ENCODE measurements around the gene B4GALNT1. TPM values are rescaled to one million over a fixed set of nuclear protein-coding genes. Genes with fewer than 3 reads are reported as not detected.

B4GALNT1 gene
- total RNA-seq, 1 experiment from 2014 or later: 11.1 TPM

DNA sequence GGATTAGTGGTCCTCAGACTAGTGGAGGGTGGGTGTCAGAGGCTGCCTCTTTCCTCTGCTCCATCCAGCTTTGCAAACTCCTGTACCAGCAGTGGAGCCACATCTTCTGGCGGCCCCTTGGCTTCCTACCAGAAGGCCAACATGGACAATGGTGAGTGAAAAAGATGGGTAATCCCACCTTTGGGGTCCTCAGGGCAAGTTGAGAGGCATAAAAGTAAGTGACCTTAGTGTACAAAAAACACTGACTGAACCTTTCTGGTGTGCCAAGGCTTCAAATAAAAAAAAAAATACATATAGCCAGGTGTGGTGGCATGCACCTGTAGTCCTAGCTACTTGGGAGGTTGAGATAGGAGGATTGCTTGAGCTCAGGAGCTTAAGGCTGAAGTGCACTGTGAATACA, 51.2 kb downstream of the B4GALNT1 start:
- no TSS peak for BruUV-seq (replicated peaks)
- intact Hi-C loops (cut with micrococcal nuclease; ENCODE audit: unreplicated experiment): loop anchor here (2.0 to 5.0 kb wide), 3 partner anchors 110 to 323 kb away; partner anchors contain the start of gene OS9
- Mint-ChIP-seq H3K9me3 (ENCODE audit: low read depth, unreplicated experiment) (no peaks in the 10 kb centered on the region), H3K36me3 (ENCODE audit: insufficient read depth, unreplicated experiment) (no peaks in the 10 kb centered on the region), H3K27ac (ENCODE audit: unreplicated experiment) (no peak overlapping the region), H3K4me1 (ENCODE audit: low read depth, unreplicated experiment) (peaks cover 15% of the 10 kb centered on the region), H3K4me3 (ENCODE audit: low read depth, unreplicated experiment) (no peak overlapping the region), H3K27me3 (ENCODE audit: unreplicated experiment) (peaks cover 27% of the 10 kb centered on the region)
- TF ChIP-seq, protein P1, sequence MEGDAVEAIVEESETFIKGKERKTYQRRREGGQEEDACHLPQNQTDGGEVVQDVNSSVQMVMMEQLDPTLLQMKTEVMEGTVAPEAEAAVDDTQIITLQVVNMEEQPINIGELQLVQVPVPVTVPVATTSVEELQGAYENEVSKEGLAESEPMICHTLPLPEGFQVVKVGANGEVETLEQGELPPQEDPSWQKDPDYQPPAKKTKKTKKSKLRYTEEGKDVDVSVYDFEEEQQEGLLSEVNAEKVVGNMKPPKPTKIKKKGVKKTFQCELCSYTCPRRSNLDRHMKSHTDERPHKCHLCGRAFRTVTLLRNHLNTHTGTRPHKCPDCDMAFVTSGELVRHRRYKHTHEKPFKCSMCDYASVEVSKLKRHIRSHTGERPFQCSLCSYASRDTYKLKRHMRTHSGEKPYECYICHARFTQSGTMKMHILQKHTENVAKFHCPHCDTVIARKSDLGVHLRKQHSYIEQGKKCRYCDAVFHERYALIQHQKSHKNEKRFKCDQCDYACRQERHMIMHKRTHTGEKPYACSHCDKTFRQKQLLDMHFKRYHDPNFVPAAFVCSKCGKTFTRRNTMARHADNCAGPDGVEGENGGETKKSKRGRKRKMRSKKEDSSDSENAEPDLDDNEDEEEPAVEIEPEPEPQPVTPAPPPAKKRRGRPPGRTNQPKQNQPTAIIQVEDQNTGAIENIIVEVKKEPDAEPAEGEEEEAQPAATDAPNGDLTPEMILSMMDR (IDR thresholded peaks at IDR 0.05; ENCODE audit: unreplicated experiment): no peak
- CTCF ChIA-PET: interaction anchor here (0.9 to 1.2 kb wide), 3 partner anchors 36 to 144 kb away, joined by 3 read pairs; no protein-coding TSS in a partner anchor
- no peak for DNase-seq

DNA sequence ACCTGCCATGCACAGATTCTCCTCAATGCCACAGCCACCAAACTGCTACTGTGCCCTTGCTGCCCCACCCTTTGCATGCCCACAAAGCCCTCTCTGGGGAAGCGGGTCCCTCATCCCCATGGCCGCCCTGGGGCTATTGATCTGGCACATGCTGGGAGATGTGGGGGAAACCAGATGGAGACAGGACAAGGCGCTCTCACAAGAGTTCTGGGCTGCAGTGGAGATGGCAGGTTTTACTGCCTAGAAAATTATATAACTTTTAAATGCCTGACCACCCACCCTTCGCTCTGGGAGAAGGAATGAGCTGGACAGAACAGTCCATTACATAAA, 52.6 kb downstream of the B4GALNT1 start:
- H3K4me3 Mint-ChIP-seq (ENCODE audit: low read depth, unreplicated experiment): no peak overlapping the region
- no peaks in the 10 kb centered on the region for H3K9me3 Mint-ChIP-seq (ENCODE audit: low read depth, unreplicated experiment)
- CTCF ChIA-PET: no interaction called here
- peaks cover 40% of the 10 kb centered on the region for H3K27me3 Mint-ChIP-seq (ENCODE audit: unreplicated experiment)
- no peak overlapping the region for H3K27ac Mint-ChIP-seq (ENCODE audit: unreplicated experiment)
- no peak for DNase-seq
- peaks cover 15% of the 10 kb centered on the region for H3K4me1 Mint-ChIP-seq (ENCODE audit: low read depth, unreplicated experiment)
- H3K36me3 Mint-ChIP-seq (ENCODE audit: insufficient read depth, unreplicated experiment): no peaks in the 10 kb centered on the region
- BruUV-seq (replicated peaks): no TSS peak
- intact Hi-C loops (cut with micrococcal nuclease; ENCODE audit: unreplicated experiment): loop anchor here (5.0 kb wide), 1 partner anchor 112 kb away; the partner anchor contains the start of gene OS9
- TF ChIP-seq, protein P1 (IDR thresholded peaks at IDR 0.05; ENCODE audit: unreplicated experiment): no peak

DNA sequence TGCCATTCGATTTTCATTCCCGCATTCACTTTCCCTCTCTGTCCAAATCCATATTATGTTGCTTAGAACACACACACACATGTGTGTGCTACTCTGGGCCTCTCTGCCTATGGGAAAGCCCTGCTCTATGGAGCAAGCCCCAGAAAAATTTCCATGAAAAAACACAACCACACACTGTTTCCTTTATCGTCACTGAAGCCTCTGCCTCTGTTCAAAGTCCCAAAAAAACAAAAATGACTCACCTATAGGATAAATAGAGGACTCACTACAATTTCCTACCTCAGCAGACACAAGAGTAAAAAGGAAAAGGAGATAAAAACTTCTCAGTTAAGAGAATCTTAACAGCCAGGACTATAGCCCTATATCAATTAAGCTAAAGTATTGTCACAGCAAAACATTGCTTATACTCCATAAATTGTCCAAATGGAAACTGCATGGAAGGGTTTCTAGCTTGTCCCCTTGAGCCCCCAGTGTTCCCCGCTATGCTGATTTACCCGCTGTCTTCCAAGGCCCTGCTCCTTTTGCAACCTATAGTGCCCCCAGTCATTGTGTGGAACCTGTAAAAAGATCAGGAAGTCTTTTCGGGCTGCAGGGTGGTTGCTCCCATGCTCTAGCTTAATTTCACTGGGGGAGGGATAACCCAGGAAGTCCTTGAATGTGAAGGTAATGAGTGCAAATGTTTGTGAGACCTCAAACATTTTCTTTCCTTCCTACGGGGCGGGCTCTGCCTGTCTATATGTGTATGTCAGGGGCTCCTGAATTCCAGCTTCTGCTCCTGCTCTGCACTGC, 53.1 kb downstream of the B4GALNT1 start:
- Mint-ChIP-seq H3K27me3 (ENCODE audit: unreplicated experiment) (peaks cover 46% of the 10 kb centered on the region), H3K4me1 (ENCODE audit: low read depth, unreplicated experiment) (peaks cover 15% of the 10 kb centered on the region), H3K9me3 (ENCODE audit: low read depth, unreplicated experiment) (no peaks in the 10 kb centered on the region), H3K4me3 (ENCODE audit: low read depth, unreplicated experiment) (no peak overlapping the region), H3K27ac (ENCODE audit: unreplicated experiment) (no peak overlapping the region), H3K36me3 (ENCODE audit: insufficient read depth, unreplicated experiment) (no peaks in the 10 kb centered on the region)
- TF ChIP-seq, protein P1 (IDR thresholded peaks at IDR 0.05; ENCODE audit: unreplicated experiment): no peak
- CTCF ChIA-PET: no interaction called here
- intact Hi-C loops (cut with micrococcal nuclease; ENCODE audit: unreplicated experiment): loop anchor here (5.0 kb wide), 1 partner anchor 112 kb away; the partner anchor contains the start of gene OS9
- DNase-seq: no peak
- no TSS peak for BruUV-seq (replicated peaks)

DNA sequence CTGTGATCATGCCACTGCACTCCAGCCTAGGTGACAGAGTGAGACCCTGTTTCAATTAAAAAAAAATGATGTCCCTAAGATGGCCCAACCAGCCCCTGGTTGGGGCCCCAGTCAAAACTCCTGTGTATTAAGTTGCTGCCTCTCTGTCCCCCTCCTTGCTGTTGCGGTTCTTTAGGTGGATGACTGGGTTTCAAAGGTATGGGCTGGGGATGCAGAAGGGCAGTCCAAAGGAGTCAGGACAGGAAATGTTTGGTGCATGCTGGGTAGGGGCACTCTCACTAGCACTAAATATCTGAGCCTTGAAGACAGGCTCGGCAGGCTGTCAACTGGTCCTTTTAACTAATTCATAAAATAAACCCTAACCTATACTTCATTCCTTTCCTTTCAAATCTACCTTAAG, 54.0 kb downstream of the B4GALNT1 start:
- CTCF ChIA-PET: interaction anchor here (0.6 kb wide), 1 partner anchor 33 kb away, joined by 3 read pairs; the partner anchor contains the start of gene DCTN2
- intact Hi-C loops (cut with micrococcal nuclease; ENCODE audit: unreplicated experiment): no loop called here
- TF ChIP-seq, protein P1 (IDR thresholded peaks at IDR 0.05; ENCODE audit: unreplicated experiment): no peak
- DNase-seq: no peak
- Mint-ChIP-seq H3K27ac (ENCODE audit: unreplicated experiment) (no peak overlapping the region), H3K4me3 (ENCODE audit: low read depth, unreplicated experiment) (no peak overlapping the region), H3K4me1 (ENCODE audit: low read depth, unreplicated experiment) (peaks cover 15% of the 10 kb centered on the region), H3K9me3 (ENCODE audit: low read depth, unreplicated experiment) (no peaks in the 10 kb centered on the region), H3K36me3 (ENCODE audit: insufficient read depth, unreplicated experiment) (no peaks in the 10 kb centered on the region), H3K27me3 (ENCODE audit: unreplicated experiment) (peaks cover 48% of the 10 kb centered on the region)
- BruUV-seq (replicated peaks): no TSS peak
